DMS79 (cell line): ENCODE results near the gene CUBN.
A peak's percentile ranks its signal among the peaks of the same experiment; 100 is the strongest.

Experiments used
- DNase-seq: peaks from one replicate; lab custom pipeline; 2025; lab: John Stamatoyannopoulos, UW

The CUBN gene

DNA sequence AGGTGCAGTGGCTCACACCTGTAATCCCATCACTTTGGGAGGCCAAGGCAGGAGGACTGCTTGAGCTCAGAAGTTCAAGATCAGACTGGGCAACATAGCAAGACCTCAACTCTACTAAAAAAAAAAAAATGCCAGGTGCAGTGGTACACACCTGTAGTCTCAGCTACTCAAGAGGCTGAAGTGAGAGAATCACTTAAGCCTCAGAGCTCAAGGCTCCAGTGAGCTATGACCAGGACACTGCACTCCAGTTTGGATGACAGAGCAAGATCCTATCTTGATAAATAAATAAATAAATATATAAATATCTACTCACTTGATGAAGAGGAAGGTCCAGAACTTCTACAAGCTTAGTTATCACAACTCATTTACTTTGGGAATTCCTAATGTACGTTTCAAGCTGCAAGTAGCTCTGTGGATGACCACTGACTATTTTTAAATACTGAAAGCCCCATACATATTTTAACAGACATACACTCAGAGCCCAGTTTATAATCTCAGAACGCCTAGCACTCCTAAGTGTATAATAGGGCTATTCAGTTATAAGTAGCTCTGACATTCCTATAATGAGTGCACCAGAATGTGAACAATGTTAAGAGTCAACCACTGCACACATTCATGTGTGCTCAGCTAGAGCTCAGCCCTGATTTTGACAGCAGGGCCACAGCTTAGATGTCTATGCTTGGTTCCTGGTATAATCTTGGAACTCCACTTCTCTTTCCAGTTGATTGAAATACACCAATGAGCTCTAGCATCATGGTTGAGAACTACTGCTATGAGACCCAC lies 119.1 kb downstream of the CUBN start:
- no peak for DNase-seq

DNA sequence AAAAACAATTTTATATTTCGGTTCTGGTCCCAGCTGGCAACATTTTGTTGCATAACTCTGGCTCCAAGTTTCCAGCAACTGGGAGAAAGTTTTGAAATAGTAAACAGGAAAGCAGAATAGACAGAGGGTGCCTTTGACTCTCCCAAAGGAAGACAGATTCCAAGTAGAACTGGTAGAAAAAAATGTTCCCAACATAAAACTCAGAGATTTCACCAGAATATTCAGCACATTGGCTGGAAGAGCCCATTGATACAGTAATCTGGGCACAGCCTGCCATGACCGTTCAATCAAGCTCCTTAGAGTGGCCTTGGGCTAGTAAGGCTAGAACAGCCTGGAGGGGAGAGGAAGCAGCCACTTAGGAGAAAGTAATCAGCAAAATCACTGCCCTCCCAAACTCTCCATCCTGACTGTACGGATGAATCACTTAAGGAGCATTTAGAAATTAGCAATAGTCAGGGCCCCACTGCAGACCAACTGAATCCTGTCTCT lies 120.4 kb downstream of the CUBN start:
- DNase-seq: no peak

GRCh38 chr10:17007418-17007770 lies 122.2 kb downstream of the CUBN start:
- no peak for DNase-seq

GRCh38 chr10:17006631-17007417 lies 122.8 kb downstream of the CUBN start:
- DNase-seq: peak; percentile 38

DNA sequence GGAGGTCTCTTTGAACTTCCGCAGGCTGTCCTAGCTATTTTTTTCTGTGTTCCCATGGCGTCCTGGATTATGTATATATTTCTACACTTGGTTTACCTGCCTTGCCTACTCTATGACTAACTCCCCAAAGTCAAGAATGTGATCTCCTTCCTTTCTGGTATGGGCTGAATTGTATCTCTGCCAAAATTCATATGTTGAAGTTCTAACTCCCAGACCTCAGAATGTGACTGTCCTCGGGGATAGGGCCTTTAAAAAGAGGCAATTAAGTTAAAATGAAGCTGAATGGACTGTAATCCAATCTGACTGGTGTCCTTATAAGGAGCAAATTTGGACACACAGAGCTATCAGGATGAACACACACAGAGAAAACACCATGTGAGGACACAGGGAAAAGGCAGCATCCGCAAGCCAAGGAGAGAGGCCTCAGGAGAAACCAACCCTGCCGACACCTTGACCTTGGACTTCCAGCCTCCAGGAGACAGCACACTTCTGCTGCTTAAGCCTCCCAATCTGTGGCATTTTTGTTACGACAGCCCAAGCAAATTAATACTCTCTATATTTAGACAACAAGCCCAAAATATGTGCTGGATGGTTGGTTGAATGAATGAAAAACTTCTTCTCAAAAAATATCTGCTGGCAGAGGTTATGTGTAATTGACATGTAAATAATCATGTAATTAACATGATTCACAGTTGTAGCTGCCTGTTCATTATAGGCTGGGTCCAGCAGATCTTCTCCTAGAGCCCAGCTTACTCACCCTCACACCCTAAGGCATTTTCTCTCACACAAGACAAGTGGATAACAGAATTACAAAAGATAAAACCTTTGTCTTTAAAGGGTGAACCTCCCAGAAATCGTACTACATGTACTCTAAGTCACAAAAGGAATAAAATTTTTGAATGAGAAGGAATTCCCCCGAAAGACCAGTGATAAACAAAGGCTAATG lies 123.7 kb downstream of the CUBN start:
- DNase-seq: no peak

GRCh38 chr10:17004801-17005380 lies 124.7 kb downstream of the CUBN start:
- DNase-seq: no peak

- no peak for DNase-seq
Observed at GRCh38 chr10:17003651-17004286, 125.8 kb downstream of the CUBN start.

DNA sequence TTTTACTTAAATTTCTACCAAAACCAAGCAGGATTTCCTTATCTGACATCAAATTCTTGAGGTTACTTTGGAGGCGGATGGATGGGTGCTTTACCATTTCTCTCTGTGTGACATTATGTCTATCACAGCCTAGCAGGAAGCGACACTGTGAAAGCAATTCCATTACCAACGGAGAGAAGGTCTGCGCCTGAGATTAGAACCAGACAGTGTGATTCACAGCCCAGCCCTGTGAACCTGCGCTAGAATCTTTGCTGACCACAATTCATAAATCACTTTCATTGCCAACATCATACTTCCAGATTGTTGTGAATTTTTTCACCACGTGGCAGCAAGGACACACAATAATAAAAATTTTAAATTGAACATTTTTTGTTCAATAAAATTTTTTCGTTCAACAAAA lies 126.5 kb downstream of the CUBN start:
- DNase-seq: no peak

DNA sequence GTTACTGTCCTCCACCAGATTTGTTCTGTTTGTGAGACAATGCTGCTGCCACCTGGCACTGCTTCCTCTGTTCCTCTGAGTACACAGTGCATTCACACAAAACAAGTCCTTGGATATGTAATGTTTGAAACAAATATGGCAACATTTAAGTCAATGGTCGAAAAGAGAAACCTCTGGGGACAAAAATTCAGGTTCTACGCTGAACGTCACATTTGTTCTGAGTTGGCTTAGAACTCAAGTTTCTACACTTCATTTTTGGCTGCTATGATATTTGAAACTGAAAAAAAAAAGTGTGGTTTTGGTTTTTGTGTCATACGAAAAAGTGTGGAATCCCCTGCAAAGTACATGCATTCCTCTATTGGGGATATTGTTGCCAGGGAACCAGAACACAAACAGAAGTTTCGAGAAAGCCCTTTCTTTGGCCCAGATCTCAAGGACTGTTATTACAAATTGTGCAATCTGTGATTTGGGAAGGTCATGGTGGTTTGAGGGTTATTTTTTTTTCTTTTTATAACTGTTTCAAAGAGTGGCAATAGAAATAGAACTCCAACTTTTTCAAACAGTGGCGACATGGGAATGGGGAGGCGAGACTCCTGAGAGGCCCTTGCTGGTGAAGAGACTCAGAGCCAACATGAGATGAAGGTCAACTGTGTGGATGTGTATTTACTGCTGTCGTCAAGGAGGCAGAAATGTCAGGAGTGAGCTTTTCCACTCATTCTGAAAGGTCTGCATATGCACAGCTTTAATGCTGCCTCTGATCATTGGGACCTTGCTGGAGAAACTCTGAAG lies 127.5 kb downstream of the CUBN start:
- no peak for DNase-seq

DNA sequence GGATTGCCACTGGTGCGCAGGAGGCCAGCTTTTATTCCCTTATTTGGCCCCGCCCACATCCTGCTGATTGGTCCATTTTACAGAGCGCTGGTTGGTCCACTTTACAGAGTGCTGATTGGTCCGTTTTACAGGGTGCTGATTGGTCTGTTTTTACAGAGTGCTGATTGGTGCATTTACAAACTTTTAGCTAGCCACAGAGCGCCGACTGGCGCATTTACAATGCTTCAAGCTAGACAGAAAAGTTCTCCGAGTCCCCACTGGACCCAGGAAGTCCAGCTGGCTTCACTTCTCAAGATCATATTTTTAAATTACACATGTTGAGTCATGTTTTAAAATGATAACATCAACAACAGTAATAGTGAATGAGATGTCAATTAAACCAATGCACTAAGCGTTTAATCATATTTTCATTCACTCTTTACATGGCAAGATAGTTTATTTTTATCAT lies 128.3 kb downstream of the CUBN start:
- no peak for DNase-seq

DNA sequence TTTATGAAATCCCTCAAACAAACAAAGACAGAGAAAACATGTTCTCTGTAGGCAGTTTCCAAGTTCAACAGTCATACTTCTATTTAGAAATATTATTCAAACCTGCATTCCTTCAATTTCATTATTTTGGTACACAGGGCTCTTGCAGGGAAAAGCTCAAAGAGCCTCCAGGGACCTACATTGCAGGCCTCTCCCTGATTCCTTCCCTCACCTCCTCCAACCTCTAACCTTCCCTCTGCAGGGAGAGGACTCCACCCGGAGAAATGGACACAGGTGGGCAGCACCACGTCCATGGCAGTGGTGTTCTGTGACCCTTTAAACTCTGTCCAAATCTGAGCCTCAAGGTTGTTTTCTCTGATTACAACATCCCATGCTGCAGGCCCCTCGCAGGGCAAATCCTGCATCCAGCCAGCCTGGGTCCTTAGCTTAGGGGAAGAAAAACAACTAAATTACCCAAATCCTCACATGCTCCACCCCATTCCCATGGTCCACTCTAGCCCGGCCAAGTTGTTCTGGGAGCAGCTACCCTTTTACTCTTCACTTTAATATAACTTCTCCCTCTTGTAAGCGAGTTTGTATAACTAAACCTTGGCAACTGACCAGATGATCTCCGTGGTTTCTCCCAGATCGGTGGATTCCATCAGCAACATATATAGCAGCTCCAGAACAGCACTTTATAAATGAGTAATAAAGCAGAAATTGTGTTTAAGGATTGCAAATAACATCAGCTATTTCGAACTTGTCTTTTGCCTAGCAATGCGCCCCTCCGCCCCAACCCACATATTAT lies 129.8 kb downstream of the CUBN start:
- no peak for DNase-seq

- DNase-seq: no peak
Observed at GRCh38 chr10:16996530-16996964, 133.1 kb downstream of the CUBN start.

- DNase-seq: no peak
Observed at GRCh38 chr10:16995867-16996529, 133.6 kb downstream of the CUBN start.

- no peak for DNase-seq
Observed at GRCh38 chr10:16993186-16993585, 136.4 kb downstream of the CUBN start.

DNA sequence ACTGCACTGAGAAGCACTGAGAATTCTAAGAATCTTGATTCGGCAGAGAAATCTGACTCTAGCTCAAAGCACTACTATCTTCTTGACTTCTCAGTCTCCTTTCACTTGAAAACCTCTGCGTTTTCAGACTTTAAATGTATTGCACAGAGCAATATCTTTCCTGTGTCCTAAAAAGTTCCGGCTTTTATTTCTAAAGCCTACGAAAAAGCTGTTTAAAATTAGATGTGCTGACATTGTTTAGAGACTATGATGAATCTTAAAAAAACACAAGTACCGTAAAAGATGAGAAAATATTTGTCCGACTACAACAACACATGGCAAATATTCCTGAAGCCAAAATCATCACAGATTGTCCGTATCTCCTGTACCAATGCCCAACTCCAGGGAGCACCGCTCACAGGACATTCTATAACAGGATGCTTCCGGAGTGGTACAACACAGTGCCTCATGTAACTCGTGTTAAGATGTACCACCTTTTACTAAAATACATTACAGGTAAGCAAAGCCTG lies 136.9 kb downstream of the CUBN start:
- no peak for DNase-seq

GRCh38 chr10:16991011-16991410 lies 138.6 kb downstream of the CUBN start:
- no peak for DNase-seq

DNA sequence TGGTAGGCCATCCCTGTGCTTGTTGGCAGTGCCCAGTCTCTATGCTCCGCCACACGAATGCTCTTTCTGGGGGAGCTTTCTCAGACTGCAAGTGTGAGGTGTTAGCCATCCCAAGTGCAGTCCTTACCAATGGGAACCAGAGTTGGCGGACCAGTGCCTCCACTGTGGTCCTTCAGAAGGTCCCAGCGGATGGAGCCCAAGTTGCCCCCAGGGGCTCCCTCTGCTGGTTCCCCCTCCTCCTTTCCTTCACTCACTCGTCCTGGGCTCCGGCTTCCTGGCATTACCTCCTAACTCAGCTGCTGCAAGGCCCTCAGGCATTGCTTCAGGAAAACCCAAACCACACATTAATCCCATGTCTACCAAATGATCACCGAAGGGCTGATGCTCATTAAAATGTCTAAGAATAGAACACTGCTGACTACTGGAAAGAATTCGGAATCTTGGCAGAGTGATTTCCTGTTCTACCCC lies 139.8 kb downstream of the CUBN start:
- DNase-seq: no peak

DNA sequence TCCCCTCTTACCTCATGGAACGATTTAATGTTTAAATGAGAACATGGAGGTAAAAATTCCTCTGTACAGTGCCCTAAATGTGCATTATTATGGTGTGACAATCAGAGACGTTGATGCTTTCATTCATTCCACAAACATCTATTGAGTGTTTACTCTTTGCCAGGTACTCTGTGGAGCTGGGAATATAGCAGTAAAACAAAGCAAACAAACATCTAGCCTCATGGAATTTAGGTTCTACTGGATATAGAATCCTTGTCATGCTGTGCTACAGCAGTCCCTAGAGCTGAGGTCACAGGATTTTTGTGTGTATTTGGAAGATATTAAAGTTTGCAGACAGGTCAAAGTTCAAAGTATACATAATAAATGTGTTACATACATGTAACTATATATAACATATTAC lies 140.7 kb downstream of the CUBN start:
- DNase-seq: no peak
